ENCODE results near the gene HLTF. TPM values are rescaled to one million over a fixed set of nuclear protein-coding genes. Genes with fewer than 3 reads are reported as not detected.

HLTF gene
- total RNA-seq, 1 donor from 2014 or later = 22.6 TPM

- DNase-seq (ENCODE audit: low spot score) = no peak
Observed at GRCh38 chr3:149089395-149089794, 3.1 kb upstream of the HLTF start.

DNA sequence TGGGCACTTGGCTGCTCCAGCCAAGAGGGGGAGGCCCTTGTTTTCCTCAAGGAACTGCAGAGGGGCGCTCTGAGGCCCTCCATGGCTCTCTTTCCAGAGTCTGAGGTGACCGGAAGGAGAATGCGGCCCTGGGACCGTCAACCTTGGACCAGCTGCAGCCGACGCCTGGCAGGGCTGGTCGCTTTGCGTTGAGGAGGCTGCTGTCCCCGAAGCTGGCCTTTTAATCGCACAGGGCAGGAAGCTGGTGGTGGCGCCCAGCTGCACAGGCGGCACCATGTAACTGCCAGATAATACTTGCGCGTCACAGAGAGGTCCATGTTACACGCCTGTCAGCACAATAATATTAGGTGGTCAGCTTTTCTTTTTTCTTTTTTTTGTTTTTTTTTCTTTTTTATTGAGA is 875 bp upstream of the HLTF start:
- no peak for DNase-seq (ENCODE audit: low spot score)

DNA sequence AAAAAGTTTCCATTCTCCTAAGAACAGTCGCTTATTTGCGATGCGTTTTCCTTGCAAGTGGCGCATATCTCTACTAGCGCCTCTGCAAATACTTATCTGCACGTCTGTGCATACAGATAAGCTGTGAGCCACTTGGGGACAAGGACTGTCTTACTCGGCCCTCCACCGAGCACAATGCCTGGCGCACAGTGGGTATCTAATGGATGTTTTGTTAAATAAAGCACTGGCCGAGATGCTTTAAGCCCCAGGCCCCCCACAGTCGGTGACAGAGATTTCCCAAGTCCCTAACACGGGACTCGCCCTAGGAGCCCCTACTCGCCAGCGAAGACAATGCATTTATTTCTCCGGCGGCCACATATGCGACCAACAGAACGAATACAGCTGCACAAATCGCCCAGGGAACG is 503 bp downstream of the HLTF start:
- no peak for DNase-seq (ENCODE audit: low spot score)

DNA sequence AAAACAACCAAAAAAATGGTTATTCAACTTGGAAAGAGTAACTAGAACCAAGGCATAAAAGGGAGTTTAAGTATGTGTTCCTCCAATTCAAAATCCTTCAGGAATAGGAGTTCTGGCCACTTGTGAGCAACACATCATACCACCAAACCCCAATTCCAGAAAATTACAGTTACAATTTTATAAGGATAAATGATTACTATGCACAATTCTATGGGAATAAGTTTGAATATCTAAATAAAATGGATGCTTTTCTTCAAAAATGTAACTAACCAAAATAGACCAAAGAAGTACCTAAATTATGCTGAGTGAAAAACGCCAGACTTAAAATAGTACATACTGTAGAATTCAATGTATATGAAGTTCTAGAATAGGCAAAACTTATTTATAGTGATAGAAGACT is 4.6 kb downstream of the HLTF start:
- DNase-seq (ENCODE audit: low spot score) = no peak

DNA sequence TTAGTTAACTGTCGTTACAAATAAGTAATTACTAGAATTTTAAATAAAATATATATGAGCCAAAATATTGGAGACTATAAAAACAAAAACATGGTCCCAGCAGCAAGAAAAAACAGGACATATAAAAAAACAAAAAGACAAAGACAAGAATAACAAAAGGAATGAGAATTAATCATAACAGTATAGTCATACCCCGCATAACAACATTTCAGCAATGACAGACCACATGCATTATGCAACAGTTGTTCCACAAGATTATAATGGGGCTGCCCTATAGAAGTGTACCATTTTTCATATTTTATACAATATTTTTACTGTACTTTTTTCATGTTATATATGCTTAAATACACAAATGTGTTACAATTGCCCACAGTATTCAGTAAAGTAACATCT is 5.6 kb downstream of the HLTF start:
- no peak for DNase-seq (ENCODE audit: low spot score)

DNA sequence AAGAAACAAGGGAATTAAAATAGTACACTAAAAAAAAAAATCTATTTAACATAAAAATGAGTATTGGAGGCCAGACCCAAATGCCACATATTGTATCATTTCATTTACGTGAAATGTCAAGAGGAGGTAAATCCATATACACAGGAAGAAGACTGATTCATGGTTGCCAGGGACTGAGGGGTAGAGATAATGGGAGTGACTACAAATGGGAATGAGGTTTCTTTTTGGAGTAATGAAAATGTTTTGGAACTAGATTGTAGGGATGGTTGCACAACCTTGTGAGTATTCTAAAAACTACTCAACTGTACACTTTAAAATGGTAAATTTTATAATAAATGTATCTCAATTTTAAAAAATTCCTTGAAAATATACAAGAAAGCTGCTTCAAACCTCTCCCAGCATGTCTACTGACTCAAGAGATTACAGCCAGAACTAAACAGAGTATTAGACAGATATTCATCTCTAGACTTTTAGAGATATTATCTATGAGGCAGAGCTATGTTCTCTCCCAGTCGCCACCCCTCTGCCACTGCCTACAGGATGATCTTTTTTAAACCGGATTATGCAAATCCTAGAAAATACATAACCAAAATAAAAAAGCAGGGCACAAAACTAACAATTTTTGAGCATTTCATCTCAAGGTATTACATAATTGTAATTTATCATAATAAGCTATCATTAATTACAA is 6.2 kb downstream of the HLTF start:
- no peak for DNase-seq (ENCODE audit: low spot score)

DNA sequence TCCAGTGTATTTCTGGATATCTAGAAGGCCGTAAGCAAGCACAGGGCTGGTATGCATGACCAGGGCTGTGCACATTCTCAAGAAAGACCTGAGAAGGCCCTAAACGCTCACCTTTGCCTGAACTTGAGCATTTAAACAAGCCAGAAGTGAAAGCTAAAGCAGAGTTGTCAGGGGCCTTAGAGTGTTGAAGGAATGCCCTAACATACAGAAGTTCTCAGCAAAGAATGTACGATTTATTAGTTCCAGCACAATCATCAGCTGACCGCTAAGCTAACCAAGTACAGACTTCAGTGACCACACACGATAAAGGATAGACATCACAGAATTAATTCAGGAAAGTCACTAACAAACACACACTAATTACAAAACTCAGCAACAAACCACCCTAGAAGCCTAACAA is 8.7 kb downstream of the HLTF start:
- no peak for DNase-seq (ENCODE audit: low spot score)

- no peak for DNase-seq (ENCODE audit: low spot score)
Observed at GRCh38 chr3:149067883-149068282, 18.4 kb downstream of the HLTF start.

- DNase-seq (ENCODE audit: low spot score) = no peak
Observed at GRCh38 chr3:149061776-149062175, 24.6 kb downstream of the HLTF start.

- DNase-seq (ENCODE audit: low spot score) = no peak
Observed at GRCh38 chr3:149058602-149059001, 27.7 kb downstream of the HLTF start.

- no peak for DNase-seq (ENCODE audit: low spot score)
Observed at GRCh38 chr3:149058198-149058597, 28.1 kb downstream of the HLTF start.

- DNase-seq (ENCODE audit: low spot score) = no peak
Observed at GRCh38 chr3:149055575-149055974, 30.8 kb downstream of the HLTF start.

DNA sequence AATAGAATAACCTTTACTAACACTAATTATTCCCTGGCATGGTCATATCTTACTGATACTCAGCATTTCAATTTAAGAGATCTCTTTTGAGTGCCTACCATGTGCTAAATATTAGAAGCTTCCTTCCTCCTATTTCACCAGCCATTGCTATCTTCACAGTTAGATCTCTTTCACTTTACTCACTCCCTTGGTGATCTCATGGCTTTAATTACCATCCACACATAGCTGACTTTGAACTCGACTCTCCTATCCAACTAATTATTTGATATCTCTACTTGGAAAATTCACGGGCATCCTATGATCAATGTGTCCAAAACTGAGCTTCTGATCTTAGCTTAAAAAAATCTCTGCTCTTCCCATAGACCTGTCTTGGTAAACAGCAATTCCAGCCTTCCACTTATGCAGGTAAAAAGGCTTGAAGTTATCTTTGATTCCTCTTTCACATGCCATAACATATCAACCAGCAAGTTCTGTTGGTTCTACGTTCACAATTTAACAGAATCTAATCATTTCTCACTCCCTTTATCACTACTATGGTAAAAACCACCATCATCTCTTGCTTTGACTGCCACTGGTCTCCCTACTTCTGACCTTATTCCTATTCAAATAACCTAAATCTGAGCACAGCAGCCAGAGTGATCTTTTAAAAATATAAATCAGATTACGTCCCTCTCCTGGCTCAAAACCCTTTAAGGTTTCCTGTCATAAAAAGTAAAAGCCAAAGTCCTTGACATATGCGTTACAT is 41.8 kb downstream of the HLTF start:
- no peak for DNase-seq (ENCODE audit: low spot score)

GRCh38 chr3:149042789-149043386 is 43.4 kb downstream of the HLTF start:
- DNase-seq (ENCODE audit: low spot score) = no peak

DNA sequence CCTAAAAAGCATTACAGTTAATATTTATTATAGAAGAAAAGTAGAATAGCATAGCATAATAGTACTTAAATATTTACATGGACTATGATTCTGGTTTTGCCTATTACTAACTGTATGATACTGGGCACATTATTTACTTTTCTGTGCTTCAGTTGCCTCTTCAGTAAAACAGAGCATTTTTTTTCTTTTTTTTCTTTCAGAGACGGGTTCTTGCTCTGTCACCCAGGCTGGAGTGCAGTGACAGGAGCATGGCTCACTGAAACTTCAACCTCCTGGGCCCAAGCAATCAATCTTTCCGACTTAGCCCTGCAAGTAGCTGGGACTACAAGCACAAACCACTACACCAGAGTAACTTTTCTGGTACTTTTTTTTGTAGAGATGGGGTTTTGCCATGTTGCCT is 48.0 kb downstream of the HLTF start:
- no peak for DNase-seq (ENCODE audit: low spot score)

- no peak for DNase-seq (ENCODE audit: low spot score)
Observed at GRCh38 chr3:149037684-149038083, 48.6 kb downstream of the HLTF start.

- no peak for DNase-seq (ENCODE audit: low spot score)
Observed at GRCh38 chr3:149031096-149031495, 55.2 kb downstream of the HLTF start.

- no peak for DNase-seq (ENCODE audit: low spot score)
Observed at GRCh38 chr3:149026718-149027117, 59.6 kb downstream of the HLTF start.

- DNase-seq (ENCODE audit: low spot score) = no peak
Observed at GRCh38 chr3:149023951-149024350, 62.4 kb downstream of the HLTF start.

DNA sequence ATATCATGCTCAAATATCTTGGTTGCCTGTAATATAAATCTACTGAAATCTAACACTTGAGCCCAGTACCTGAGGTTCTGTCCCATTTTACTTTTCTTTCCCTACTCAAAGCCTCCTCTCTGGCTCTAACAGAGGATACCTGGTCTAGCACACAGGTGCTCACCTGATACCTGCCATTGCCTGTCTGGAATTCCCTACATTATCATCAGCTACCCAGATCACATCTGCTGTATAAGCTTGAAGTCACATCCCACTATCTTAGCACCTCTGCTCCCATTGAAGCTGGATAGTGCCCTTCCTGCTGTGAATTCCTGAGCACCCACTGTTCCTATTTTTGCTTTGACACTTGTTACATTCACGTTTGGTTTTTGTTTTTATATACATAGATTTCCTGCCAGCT is 64.5 kb downstream of the HLTF start:
- DNase-seq (ENCODE audit: low spot score) = no peak

DNA sequence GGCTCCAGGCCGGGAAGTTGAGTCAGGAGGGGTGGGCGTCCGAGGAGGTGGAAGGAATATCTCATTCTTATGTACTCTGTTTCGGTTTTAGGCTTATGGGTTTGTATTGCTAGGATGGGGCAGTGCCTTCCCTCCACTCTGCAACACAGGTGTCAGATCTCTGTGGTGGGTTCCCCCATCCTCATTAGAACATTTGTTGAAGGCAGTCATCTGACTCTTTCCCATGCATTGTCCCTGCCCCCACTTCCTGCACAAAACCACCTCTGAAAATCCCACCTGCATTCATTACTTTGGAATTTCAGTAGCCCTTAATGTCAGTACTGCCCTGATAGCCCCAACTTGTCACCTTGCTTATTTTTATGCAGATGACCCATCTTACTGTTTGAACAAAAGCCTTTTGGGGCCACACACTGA is 65.5 kb downstream of the HLTF start:
- no peak for DNase-seq (ENCODE audit: low spot score)

DNA sequence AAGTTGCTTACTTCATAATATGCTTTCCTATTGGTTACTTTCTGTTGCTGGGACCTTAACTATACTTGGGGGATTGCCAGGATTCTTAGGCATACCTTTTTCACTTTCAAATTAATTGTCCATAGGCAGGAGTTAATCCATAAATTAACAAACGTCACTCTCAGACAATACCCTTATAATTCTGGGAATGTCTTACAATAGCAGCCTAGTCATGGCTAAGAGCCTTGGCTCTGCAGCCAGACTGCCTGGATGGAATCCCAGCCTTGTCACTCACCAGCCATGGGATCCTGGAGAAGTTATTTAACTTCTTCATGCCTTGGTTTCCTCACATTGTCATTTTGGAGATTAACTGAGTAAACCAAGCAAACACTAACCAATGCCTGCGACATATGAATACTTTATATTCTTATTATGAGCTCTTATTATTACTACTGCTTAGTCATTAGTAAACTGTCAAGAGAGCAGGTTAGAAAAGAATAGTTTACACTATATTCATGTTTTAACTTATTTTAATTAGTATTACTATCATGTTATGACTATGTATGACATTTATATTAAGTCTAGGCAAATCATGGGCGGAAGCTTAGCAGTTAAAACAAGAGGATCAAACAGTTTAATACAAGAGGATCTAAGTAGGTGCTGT is 66.0 kb downstream of the HLTF start:
- no peak for DNase-seq (ENCODE audit: low spot score)

- DNase-seq (ENCODE audit: low spot score) = no peak
Observed at GRCh38 chr3:149019580-149019979, 66.8 kb downstream of the HLTF start.
